GM12878 (cell line): ENCODE data around the gene BFSP1.

ENCODE experiments used
- CHD2 ChIP-seq: IDR thresholded peaks from 2 replicates; pipeline ENCODE4 v1.6.1; 2011; ENCODE audit warnings: low read depth, low read length, improper control_type of control experiment, borderline replicate concordance
- CTCF ChIP-seq, 3 experiments: IDR thresholded peaks in 2 of 3; conservative IDR thresholded peaks in 1 of 3; 2 replicates each; pipeline ENCODE4 v1.5.1; 2011; ENCODE audit warnings: low read depth in 3 of 3, low read length in 3 of 3, mild to moderate bottlenecking in 3 of 3, control low read depth in 2 of 3, moderate library complexity in 2 of 3, inconsistent platforms in 1 of 3, mixed read lengths in 1 of 3; ENCODE audit not compliant: control insufficient read depth in 2 of 3, insufficient read depth in 1 of 3; ENCODE audit errors: extremely low read depth in 1 of 3
- EGR1 ChIP-seq, 2 experiments: IDR thresholded peaks; 1 replicate in 1 of 2; 2 replicates in 1 of 2; pipeline ENCODE4 v1.6.1; 2011 to 2012; ENCODE audit warnings: low read depth in 2 of 2, low read length in 2 of 2, borderline replicate concordance in 1 of 2, mild to moderate bottlenecking in 1 of 2, moderate library complexity in 1 of 2
- MAX ChIP-seq: IDR thresholded peaks from 2 replicates; pipeline ENCODE4 v1.6.1; 2012; ENCODE audit warnings: low read depth, low read length, improper control_type of control experiment
- SIN3A ChIP-seq: IDR thresholded peaks from 2 replicates; pipeline ENCODE4 v1.6.1; 2012; ENCODE audit warnings: low read depth, low read length, improper control_type of control experiment
- TARDBP ChIP-seq: IDR thresholded peaks from 2 replicates; pipeline ENCODE4 v1.6.1; 2016; ENCODE audit warnings: borderline replicate concordance

- TF ChIP-seq CHD2 (no peak), TARDBP (no peak), MAX (no peak), CTCF (IDR thresholded peaks at IDR 0.05 in 2 of 3, conservative IDR thresholded peaks at IDR 0.05 in 1 of 3; ENCODE audit: control insufficient read depth in 2 of 3, extremely low read depth in 1 of 3, insufficient read depth in 1 of 3, low read depth in 3 of 3, low read length in 3 of 3) (no peak), SIN3A (no peak), EGR1 (IDR thresholded peaks at IDR 0.05; ENCODE audit: borderline replicate concordance in 1 of 2, low read depth in 2 of 2, low read length in 2 of 2) (no peak)
These were observed 69.2 kb downstream of the BFSP1 start for GRCh38 chr20:17461941-17462340.
